A549 (cell line): ENCODE measurements around the gene LILRA2.

Source experiments
- BHLHE40 ChIP-seq: IDR thresholded peaks from 2 replicates; pipeline ENCODE4 v1.6.1; 2012; ENCODE audit warnings: low read depth, low read length, inconsistent platforms
- CHD2 ChIP-seq: fragments of 150-350 bp; IDR thresholded peaks from 2 replicates; pipeline ENCODE4 v1.6.1; 2014; ENCODE audit warnings: low read length; ENCODE audit not compliant: partially characterized antibody
- CTCF ChIP-seq: fragments of >200 bp; sonication (Bioruptor Twin); formaldehyde crosslinking; IDR thresholded peaks from 3 replicates; pipeline ENCODE4 v1.5.1; 2016
- EP300 ChIP-seq, 2 experiments: fragments of >200 bp; sonication (Bioruptor Twin); formaldehyde crosslinking; IDR thresholded peaks; 2 replicates in 1 of 2; 3 replicates in 1 of 2; pipeline ENCODE4 v1.6.1; 2016 to 2017
- ESRRA ChIP-seq: fragments of 150-350 bp; IDR thresholded peaks from 2 replicates; pipeline ENCODE4 v1.6.1; 2014; ENCODE audit warnings: mild to moderate bottlenecking, low read length, borderline replicate concordance
- HDAC2 ChIP-seq: fragments of 200-600 bp; sonication (generic); IDR thresholded peaks from 2 replicates; pipeline ENCODE4 v1.6.1; 2016
- KDM1A ChIP-seq: fragments of 200-600 bp; sonication (generic); IDR thresholded peaks from 2 replicates; pipeline ENCODE4 v1.6.1; 2016; ENCODE audit warnings: low read depth, mild to moderate bottlenecking
- MAX ChIP-seq: IDR thresholded peaks from 2 replicates; pipeline ENCODE4 v1.6.1; 2012
- POLR2A ChIP-seq: IDR thresholded peaks from 2 replicates; pipeline ENCODE4 v1.6.1; 2012; ENCODE audit warnings: mild to moderate bottlenecking, low read length
- RAD21 ChIP-seq, 2 experiments: fragments of >200 bp in 1 of 2; sonication (Bioruptor Twin) in 1 of 2; formaldehyde crosslinking in 1 of 2; IDR thresholded peaks in 1 of 2; conservative IDR thresholded peaks in 1 of 2; 2 replicates in 1 of 2; 3 replicates in 1 of 2; pipeline ENCODE4 v1.6.1; 2012 to 2018; ENCODE audit warnings: inconsistent platforms in 1 of 2
- RARB ChIP-seq: fragments of 250-450 bp; sonication (Bioruptor Pico); IDR thresholded peaks from 2 replicates; pipeline ENCODE4 v1.8.0; 2021; ENCODE audit warnings: mild to moderate bottlenecking, moderate library complexity
- REST ChIP-seq: fragments of 200-600 bp; sonication (generic); IDR thresholded peaks from 2 replicates; pipeline ENCODE4 v1.6.1; 2016; ENCODE audit warnings: antibody characterized with exemption, mild to moderate bottlenecking, moderate library complexity
- SMC3 ChIP-seq: fragments of >200 bp; sonication (Bioruptor Twin); formaldehyde crosslinking; IDR thresholded peaks from 3 replicates; pipeline ENCODE4 v1.6.1; 2018; ENCODE audit warnings: inconsistent platforms
- ZNF302 ChIP-seq: fragments of 250-450 bp; sonication (Bioruptor Pico); IDR thresholded peaks from 2 replicates; pipeline ENCODE4 v1.9.0; 2021; ENCODE audit warnings: inconsistent platforms, mild to moderate bottlenecking, moderate library complexity

- TF ChIP-seq CTCF (no peak), POLR2A (no peak), EP300 (IDR thresholded peaks at IDR 0.05) (no peak), BHLHE40 (no peak), RAD21 (conservative IDR thresholded peaks at IDR 0.05 in 1 of 2, IDR thresholded peaks at IDR 0.05 in 1 of 2) (no peak), RARB (CRISPR knock-in tag) (no peak), ZNF302 (CRISPR knock-in tag) (no peak), REST (no peak), KDM1A (no peak), CHD2 (no peak), HDAC2 (no peak), ESRRA (no peak), MAX (no peak), SMC3 (no peak)
These were observed 38.0 kb upstream of the LILRA2 start for GRCh38 chr19:54535601-54536000.
